H9 (cell line): ENCODE data around the gene ABCC11. TPM values are rescaled to one million over a fixed set of nuclear protein-coding genes. Genes with fewer than 3 reads are reported as not detected.
A peak's percentile ranks its signal among the peaks of the same experiment; 100 is the strongest.

Experiments used
- DNase-seq: peaks from one replicate; pipeline ENCODE4 v3.0.0-alpha.2; 2017
- H2AFZ ChIP-seq: one replicate; pipeline ENCODE4 v1.6.1; 2013; ENCODE audit warnings: mild to moderate bottlenecking, low read length, control low read depth, moderate library complexity
- H2AK5ac ChIP-seq: 2 replicates; pipeline ENCODE4 v1.6.1; 2013; ENCODE audit warnings: low read length, control low read depth, mixed read lengths; ENCODE audit not compliant: insufficient read length
- H2BK120ac ChIP-seq: one replicate; pipeline ENCODE4 v1.6.1; 2013; ENCODE audit warnings: low read depth, mild to moderate bottlenecking, low read length, control low read depth, inconsistent platforms; ENCODE audit not compliant: poor library complexity, severe bottlenecking
- H2BK12ac ChIP-seq: 2 replicates; pipeline ENCODE4 v1.6.1; 2013; ENCODE audit warnings: low read length, control low read depth, mixed read lengths, low read depth; ENCODE audit not compliant: insufficient read length
- H2BK15ac ChIP-seq: 2 replicates; pipeline ENCODE4 v1.6.1; 2013; ENCODE audit warnings: low read depth, low read length, control low read depth
- H2BK20ac ChIP-seq: one replicate; pipeline ENCODE4 v1.6.1; 2013; ENCODE audit warnings: low read depth, mild to moderate bottlenecking, low read length, control low read depth, inconsistent platforms; ENCODE audit not compliant: poor library complexity, severe bottlenecking
- H2BK5ac ChIP-seq: 2 replicates; pipeline ENCODE4 v1.6.1; 2013; ENCODE audit warnings: low read length, control low read depth, mixed read lengths; ENCODE audit not compliant: insufficient read length
- H3K14ac ChIP-seq: 2 replicates; pipeline ENCODE4 v1.6.1; 2013; ENCODE audit warnings: low read length, control low read depth; ENCODE audit not compliant: insufficient read depth
- H3K18ac ChIP-seq: 2 replicates; pipeline ENCODE4 v1.6.1; 2013; ENCODE audit warnings: low read depth, mild to moderate bottlenecking, mixed read lengths, low read length, control low read depth; ENCODE audit not compliant: insufficient read length
- H3K23ac ChIP-seq: 2 replicates; pipeline ENCODE4 v1.6.1; 2013; ENCODE audit warnings: low read length, control low read depth, mixed read lengths, low read depth; ENCODE audit not compliant: insufficient read length
- H3K23me2 ChIP-seq: 2 replicates; pipeline ENCODE4 v1.6.1; 2013; ENCODE audit warnings: low read depth, mild to moderate bottlenecking, mixed read lengths, low read length, control low read depth; ENCODE audit not compliant: insufficient read length, poor library complexity, severe bottlenecking
- H3K27ac ChIP-seq: 2 replicates; pipeline ENCODE4 v1.5.1; 2013; ENCODE audit warnings: low read length, control low read depth, mixed read lengths, low read depth; ENCODE audit not compliant: insufficient read length
- H3K27me3 ChIP-seq: 2 replicates; pipeline ENCODE4 v1.6.1; 2013; ENCODE audit warnings: low read length, control low read depth, inconsistent platforms; ENCODE audit not compliant: insufficient read depth
- H3K4ac ChIP-seq: 2 replicates; pipeline ENCODE4 v1.6.1; 2013; ENCODE audit warnings: low read depth, mild to moderate bottlenecking, control low read depth, inconsistent platforms, low read length, moderate library complexity
- H3K4me1 ChIP-seq: 2 replicates; pipeline ENCODE4 v1.6.1; 2013; ENCODE audit warnings: low read length, control low read depth, inconsistent platforms; ENCODE audit not compliant: insufficient read depth
- H3K4me2 ChIP-seq: 2 replicates; pipeline ENCODE4 v1.6.1; 2013; ENCODE audit warnings: low read length, control low read depth, mixed read lengths; ENCODE audit not compliant: insufficient read length, insufficient read depth
- H3K56ac ChIP-seq: 2 replicates; pipeline ENCODE4 v1.6.1; 2013; ENCODE audit warnings: low read depth, mild to moderate bottlenecking, mixed read lengths, low read length, control low read depth; ENCODE audit not compliant: insufficient read length
- H3K79me1 ChIP-seq: 2 replicates; pipeline ENCODE4 v1.6.1; 2013; ENCODE audit warnings: low read depth, mild to moderate bottlenecking, moderate library complexity, low read length, control low read depth, inconsistent platforms; ENCODE audit not compliant: insufficient read depth, poor library complexity, severe bottlenecking
- H3K79me2 ChIP-seq: 2 replicates; pipeline ENCODE4 v1.6.1; 2013; ENCODE audit warnings: low read length, control low read depth, inconsistent platforms; ENCODE audit not compliant: insufficient read depth
- H3K9ac ChIP-seq: 2 replicates; pipeline ENCODE4 v1.6.1; 2013; ENCODE audit warnings: low read length, control low read depth, mixed read lengths; ENCODE audit not compliant: insufficient read length; ENCODE audit errors: extremely low read depth
- H3K9me3 ChIP-seq: one replicate; pipeline ENCODE4 v1.6.1; 2013; ENCODE audit warnings: low read depth, low read length, inconsistent platforms; ENCODE audit not compliant: control insufficient read depth
- H3T11ph ChIP-seq: one replicate; pipeline ENCODE4 v1.6.1; 2013; ENCODE audit warnings: mild to moderate bottlenecking, low read length, control low read depth, inconsistent platforms
- H4K20me1 ChIP-seq: one replicate; pipeline ENCODE4 v1.6.1; 2013; ENCODE audit not compliant: control insufficient read depth, insufficient read length, insufficient read depth
- H4K5ac ChIP-seq: 2 replicates; pipeline ENCODE4 v1.6.1; 2013; ENCODE audit warnings: low read depth, mild to moderate bottlenecking, mixed read lengths, low read length, control low read depth; ENCODE audit not compliant: insufficient read length
- H4K8ac ChIP-seq: replicated peaks from 2 replicates; pipeline ENCODE4 v1.6.1; 2013; ENCODE audit warnings: low read length, control low read depth, mixed read lengths, low read depth; ENCODE audit not compliant: insufficient read length
- H4K91ac ChIP-seq: 2 replicates; pipeline ENCODE4 v1.6.1; 2013; ENCODE audit warnings: low read depth, mild to moderate bottlenecking, moderate library complexity, mixed read lengths, low read length, control low read depth; ENCODE audit not compliant: insufficient read length
- H3K27ac Mint-ChIP-seq, 3 experiments: 2 replicates in 2 of 3; 3 replicates in 1 of 3; pipeline ENCODE4 v1.8.0; 2020 to 2021; ENCODE audit warnings: mixed read lengths in 3 of 3, mild to moderate bottlenecking in 1 of 3, moderate library complexity in 1 of 3
- H3K27me3 Mint-ChIP-seq: 2 replicates; pipeline ENCODE4 v1.8.0; 2021; ENCODE audit warnings: low read depth, mild to moderate bottlenecking, moderate library complexity, mixed read lengths
- H3K36me3 Mint-ChIP-seq, 3 experiments: 2 replicates in 2 of 3; 3 replicates in 1 of 3; pipeline ENCODE4 v1.8.0; 2020 to 2021; ENCODE audit warnings: low read depth in 3 of 3, mixed read lengths in 3 of 3; ENCODE audit not compliant: insufficient read depth in 1 of 3
- H3K4me1 Mint-ChIP-seq, 2 experiments: 2 replicates each; pipeline ENCODE4 v1.8.0; 2020; ENCODE audit warnings: mixed read lengths in 2 of 2
- H3K4me3 Mint-ChIP-seq, 2 experiments: 2 replicates in 1 of 2; 3 replicates in 1 of 2; pipeline ENCODE4 v1.8.0; 2020 to 2021; ENCODE audit warnings: mild to moderate bottlenecking in 2 of 2, mixed read lengths in 2 of 2, moderate library complexity in 1 of 2
- H3K9me3 Mint-ChIP-seq, 2 experiments: 2 replicates in 1 of 2; 3 replicates in 1 of 2; pipeline ENCODE4 v1.8.0; 2020; ENCODE audit warnings: mild to moderate bottlenecking in 2 of 2, mixed read lengths in 2 of 2, moderate library complexity in 1 of 2
- CTCF ChIP-seq: fragments of 200-600 bp; sonication (generic); conservative IDR thresholded peaks from 3 replicates; pipeline ENCODE4 v1.8.0; 2021; ENCODE audit warnings: antibody characterized with exemption, mild to moderate bottlenecking
- WGBS: extraction: QIAGEN DNeasy Blood & Tissue Kit; methylation state at CpG from one replicate; pipeline ENCODE4 v1.1.7; 2013; ENCODE audit warnings: missing lambda C conversion rate, low lambda C conversion rate, mixed read lengths; ENCODE audit not compliant: insufficient read length; ENCODE audit errors: extremely low coverage; 5-methylcytosine and 5-hydroxymethylcytosine counted together
- total RNA-seq: library from RNA; stranded (reverse); gene quantifications from 2 replicates; pipeline ENCODE4 v1.2.1, GENCODE V29; 2021

The ABCC11 gene
- total RNA-seq, 1 experiment from 2014 or later: 0.33 TPM

- Histone ChIP-seq H2AK5ac (no peak overlapping the region), H3K27me3 (no peaks in the 10 kb centered on the region), H2BK12ac (no peak overlapping the region), H3K23ac (no peak overlapping the region), H3K4me2 (no peak overlapping the region), H3K23me2 (no peaks in the 10 kb centered on the region), H3K18ac (no peak overlapping the region), H2BK15ac (no peak overlapping the region), H2BK5ac (no peak overlapping the region), H3K4ac (no peak overlapping the region), H2AFZ (no peak overlapping the region), H3K9ac (no peak overlapping the region), H3K79me1 (no peaks in the 10 kb centered on the region), H2BK20ac (no peak overlapping the region), H3K14ac (no peak overlapping the region), H3K27ac (no peak overlapping the region), H3K79me2 (no peaks in the 10 kb centered on the region), H4K20me1 (no peaks in the 10 kb centered on the region), H3K56ac (no peak overlapping the region), H4K5ac (no peak overlapping the region), H2BK120ac (no peak overlapping the region), H4K91ac (no peak overlapping the region), H3K9me3 (no peaks in the 10 kb centered on the region), H3K4me1 (no peaks in the 10 kb centered on the region), H4K8ac (no peak overlapping the region), H3T11ph (no peak overlapping the region)
- Mint-ChIP-seq H3K4me3 (no peak overlapping the region), H3K27ac (0 out of 7 replicates have a peak overlapping the region, but pooled peaks of 1 of the 3 experiments have one; percentile 59), H3K4me1 (peaks cover 3 to 6% of the 10 kb centered on the region in 2 experiments; a peak in 3 of 4 replicates), H3K36me3 (peaks cover 0 to 14% (median 9%) of the 10 kb centered on the region in 3 experiments; a peak in 4 of 7 replicates), H3K27me3 (no peaks in the 10 kb centered on the region), H3K9me3 (no peaks in the 10 kb centered on the region)
- 100% methylated on average over 1 of the region's 8 CpGs for WGBS
- no peak for DNase-seq
- TF ChIP-seq CTCF: no peak
Measured at GRCh38 chr16:48272837-48273421, 25.6 kb upstream of the ABCC11 start.
